Measurements from ENCODE around the gene NDUFB10. TPM values are rescaled to one million over a fixed set of nuclear protein-coding genes. Genes with fewer than 3 reads are reported as not detected.
A peak's percentile ranks its signal among the peaks of the same experiment; 100 is the strongest.

The NDUFB10 gene
- total RNA-seq: 142 TPM
- polyA plus RNA-seq (ENCODE audit: insufficient read depth in 1 of 8, insufficient read length in 8 of 8, low replicate concordance in 1 of 8): 100 to 1,000 TPM in 7 of 8 donors, 10 to 100 TPM in 1; 95.4 to 162 (median 128) TPM
- long read RNA-seq, donor 1, transcript NDUFB10-201 (4 exons, 705 nt): major isoform, 31 of 36 reads
- long read RNA-seq, donor 1, partial matches to known transcripts: 0 of 36 reads
- long read RNA-seq, donor 1, other reads (novel, unspliced or antisense): 0 of 36 reads
- long read RNA-seq, donor 2, transcript NDUFB10-201 (4 exons, 705 nt): major isoform, 10 of 12 reads
- long read RNA-seq, donor 2, partial matches to known transcripts: 0 of 12 reads
- long read RNA-seq, donor 2, other reads (novel, unspliced or antisense): 0 of 12 reads
- long read RNA-seq, donor 3, transcript NDUFB10-202 (3 exons, 830 nt): minor isoform, 8 of 8,413 reads
- long read RNA-seq, donor 3, transcript NDUFB10-201 (4 exons, 705 nt): major isoform, 74 of 8,413 reads
- long read RNA-seq, donor 3, partial matches to known transcripts: 5,621 of 8,413 reads
- long read RNA-seq, donor 3, other reads (novel, unspliced or antisense): 2,702 of 8,413 reads
- long read RNA-seq, donor 4, transcript NDUFB10-202 (3 exons, 830 nt): minor isoform, 5 of 4,972 reads
- long read RNA-seq, donor 4, transcript NDUFB10-201 (4 exons, 705 nt): major isoform, 58 of 4,972 reads
- long read RNA-seq, donor 4, partial matches to known transcripts: 4,677 of 4,972 reads
- long read RNA-seq, donor 4, other reads (novel, unspliced or antisense): 228 of 4,972 reads
- long read RNA-seq, donor 5, transcript NDUFB10-201 (4 exons, 705 nt): major isoform, 121 of 155 reads
- long read RNA-seq, donor 5, transcript NDUFB10-202 (3 exons, 830 nt): minor isoform, 19 of 155 reads
- long read RNA-seq, donor 5, transcript NDUFB10-203 (2 exons, 958 nt): minor isoform, 6 of 155 reads
- long read RNA-seq, donor 5, partial matches to known transcripts: 5 of 155 reads
- long read RNA-seq, donor 5, other reads (novel, unspliced or antisense): 0 of 155 reads
- long read RNA-seq, donor 6, transcript NDUFB10-203 (2 exons, 958 nt): minor isoform, 6 of 15,390 reads
- long read RNA-seq, donor 6, transcript NDUFB10-201 (4 exons, 705 nt): major isoform, 119 of 15,390 reads
- long read RNA-seq, donor 6, transcript NDUFB10-202 (3 exons, 830 nt): minor isoform, 10 of 15,390 reads
- long read RNA-seq, donor 6, partial matches to known transcripts: 14,718 of 15,390 reads
- long read RNA-seq, donor 6, other reads (novel, unspliced or antisense): 537 of 15,390 reads
- long read RNA-seq, donor 7, transcript NDUFB10-202 (3 exons, 830 nt): minor isoform, 11 of 8,445 reads
- long read RNA-seq, donor 7, transcript NDUFB10-201 (4 exons, 705 nt): major isoform, 98 of 8,445 reads
- long read RNA-seq, donor 7, transcript NDUFB10-203 (2 exons, 958 nt): minor isoform, 8 of 8,445 reads
- long read RNA-seq, donor 7, partial matches to known transcripts: 6,348 of 8,445 reads
- long read RNA-seq, donor 7, other reads (novel, unspliced or antisense): 1,977 of 8,445 reads
- long read RNA-seq, donor 8, transcript NDUFB10-201 (4 exons, 705 nt): major isoform, 42 of 10,430 reads
- long read RNA-seq, donor 8, partial matches to known transcripts: 8,451 of 10,430 reads
- long read RNA-seq, donor 8, other reads (novel, unspliced or antisense): 1,929 of 10,430 reads
- long read RNA-seq, donor 9, transcript NDUFB10-203 (2 exons, 958 nt): minor isoform, 6 of 91 reads
- long read RNA-seq, donor 9, transcript NDUFB10-202 (3 exons, 830 nt): minor isoform, 12 of 91 reads
- long read RNA-seq, donor 9, transcript NDUFB10-201 (4 exons, 705 nt): major isoform, 67 of 91 reads
- long read RNA-seq, donor 9, partial matches to known transcripts: 5 of 91 reads
- long read RNA-seq, donor 9, other reads (novel, unspliced or antisense): 0 of 91 reads
- long read RNA-seq, donor 10, transcript NDUFB10-201 (4 exons, 705 nt): major isoform, 83 of 12,098 reads
- long read RNA-seq, donor 10, transcript NDUFB10-202 (3 exons, 830 nt): minor isoform, 9 of 12,098 reads
- long read RNA-seq, donor 10, partial matches to known transcripts: 9,523 of 12,098 reads
- long read RNA-seq, donor 10, other reads (novel, unspliced or antisense): 2,479 of 12,098 reads
- long read RNA-seq, donor 11, transcript NDUFB10-201 (4 exons, 705 nt): major isoform, 68 of 7,487 reads
- long read RNA-seq, donor 11, transcript NDUFB10-202 (3 exons, 830 nt): minor isoform, 6 of 7,487 reads
- long read RNA-seq, donor 11, partial matches to known transcripts: 7,117 of 7,487 reads
- long read RNA-seq, donor 11, other reads (novel, unspliced or antisense): 291 of 7,487 reads

GRCh38 chr16:1959269-1960039 lies at the start of gene NDUFB10:
Gene NDUFB10, plus strand, starts transcription at chr16:1959538. Its CDS starts 87 bp downstream, at chr16:1959625.
- Histone ChIP-seq H3K4me3 (ENCODE audit: low read length) (peak within 1 kb of the TSS; percentile 79), H3K36me3 (ENCODE audit: control insufficient read depth, insufficient read depth, low read length) (peaks cover 27% of the 10 kb centered on the region), H3K27me3 (ENCODE audit: control insufficient read depth, insufficient read depth, low read length) (no peaks in the 10 kb centered on the region), H3K27ac (ENCODE audit: low read length) (peak within 1 kb of the TSS; percentile 59), H3K4me1 (ENCODE audit: control insufficient read depth, insufficient read depth, low read length) (peaks cover 39% of the 10 kb centered on the region), H3K9me3 (replicated peaks; ENCODE audit: control insufficient read depth, low read depth, low read length) (no peaks in the 10 kb centered on the region)
- under 1% methylated on average over 77 of the region's 79 CpGs for WGBS (ENCODE audit: insufficient coverage)
- DNase-seq: peak; percentile 94

GRCh38 chr16:1909561-1910231 lies 49.6 kb upstream of the NDUFB10 start:
- whole genome bisulfite sequencing (ENCODE audit: insufficient coverage): 54% methylated on average over 10 of the region's 18 CpGs
- peaks cover 58% of the 10 kb centered on the region for H3K27me3 ChIP-seq (ENCODE audit: control insufficient read depth, insufficient read depth, low read length)

GRCh38 chr16:1911467-1912214 lies 47.7 kb upstream of the NDUFB10 start:
- WGBS (ENCODE audit: insufficient coverage): 91% methylated on average over 59 of the region's 59 CpGs
- Histone ChIP-seq H3K9me3 (replicated peaks; ENCODE audit: control insufficient read depth, low read depth, low read length) (no peaks in the 10 kb centered on the region), H3K27ac (ENCODE audit: low read length) (no peak overlapping the region), H3K4me3 (ENCODE audit: low read length) (no peak overlapping the region), H3K36me3 (ENCODE audit: control insufficient read depth, insufficient read depth, low read length) (no peaks in the 10 kb centered on the region), H3K27me3 (ENCODE audit: control insufficient read depth, insufficient read depth, low read length) (peaks cover 63% of the 10 kb centered on the region), H3K4me1 (ENCODE audit: control insufficient read depth, insufficient read depth, low read length) (peaks cover 2% of the 10 kb centered on the region)
- DNase-seq: no peak

More at GRCh38 chr16:1909561-1910231, 49.6 kb upstream of the NDUFB10 start:
- Histone ChIP-seq H3K27ac (ENCODE audit: low read length) (no peak overlapping the region), H3K36me3 (ENCODE audit: control insufficient read depth, insufficient read depth, low read length) (no peaks in the 10 kb centered on the region), H3K4me1 (ENCODE audit: control insufficient read depth, insufficient read depth, low read length) (peaks cover 2% of the 10 kb centered on the region), H3K9me3 (replicated peaks; ENCODE audit: control insufficient read depth, low read depth, low read length) (no peaks in the 10 kb centered on the region), H3K4me3 (ENCODE audit: low read length) (no peak overlapping the region)
- no peak for DNase-seq

GRCh38 chr16:1912215-1912543 lies 47.2 kb upstream of the NDUFB10 start:
- H3K27ac ChIP-seq (ENCODE audit: low read length): no peak overlapping the region
- H3K36me3 ChIP-seq (ENCODE audit: control insufficient read depth, insufficient read depth, low read length): no peaks in the 10 kb centered on the region
- no peak for DNase-seq
- H3K9me3 ChIP-seq (replicated peaks; ENCODE audit: control insufficient read depth, low read depth, low read length): no peaks in the 10 kb centered on the region
- H3K27me3 ChIP-seq (ENCODE audit: control insufficient read depth, insufficient read depth, low read length): peaks cover 63% of the 10 kb centered on the region
- peaks cover 2% of the 10 kb centered on the region for H3K4me1 ChIP-seq (ENCODE audit: control insufficient read depth, insufficient read depth, low read length)
- no peak overlapping the region for H3K4me3 ChIP-seq (ENCODE audit: low read length)
- WGBS (ENCODE audit: insufficient coverage): 79% methylated on average over 16 of the region's 17 CpGs

GRCh38 chr16:1913327-1914083 lies 45.8 kb upstream of the NDUFB10 start:
- Histone ChIP-seq H3K27ac (ENCODE audit: low read length) (no peak overlapping the region), H3K36me3 (ENCODE audit: control insufficient read depth, insufficient read depth, low read length) (no peaks in the 10 kb centered on the region), H3K4me3 (ENCODE audit: low read length) (no peak overlapping the region), H3K27me3 (ENCODE audit: control insufficient read depth, insufficient read depth, low read length) (peaks cover 62% of the 10 kb centered on the region), H3K9me3 (replicated peaks; ENCODE audit: control insufficient read depth, low read depth, low read length) (no peaks in the 10 kb centered on the region), H3K4me1 (ENCODE audit: control insufficient read depth, insufficient read depth, low read length) (peaks cover 5% of the 10 kb centered on the region)
- DNase-seq: no peak
- WGBS (ENCODE audit: insufficient coverage): 37% methylated on average over 6 of the region's 21 CpGs

- Histone ChIP-seq H3K9me3 (replicated peaks; ENCODE audit: control insufficient read depth, low read depth, low read length) (no peaks in the 10 kb centered on the region), H3K27ac (ENCODE audit: low read length) (no peak overlapping the region), H3K36me3 (ENCODE audit: control insufficient read depth, insufficient read depth, low read length) (no peaks in the 10 kb centered on the region), H3K4me1 (ENCODE audit: control insufficient read depth, insufficient read depth, low read length) (peaks cover 8% of the 10 kb centered on the region), H3K27me3 (ENCODE audit: control insufficient read depth, insufficient read depth, low read length) (peaks cover 62% of the 10 kb centered on the region), H3K4me3 (ENCODE audit: low read length) (no peak overlapping the region)
- 25% methylated on average over 9 of the region's 15 CpGs for WGBS (ENCODE audit: insufficient coverage)
- DNase-seq: no peak
Measured at GRCh38 chr16:1914084-1914608, 45.2 kb upstream of the NDUFB10 start.

GRCh38 chr16:1914988-1915387 lies 44.4 kb upstream of the NDUFB10 start:
- Histone ChIP-seq H3K9me3 (replicated peaks; ENCODE audit: control insufficient read depth, low read depth, low read length) (no peaks in the 10 kb centered on the region), H3K4me3 (ENCODE audit: low read length) (no peak overlapping the region), H3K27ac (ENCODE audit: low read length) (no peak overlapping the region), H3K4me1 (ENCODE audit: control insufficient read depth, insufficient read depth, low read length) (peaks cover 11% of the 10 kb centered on the region), H3K27me3 (ENCODE audit: control insufficient read depth, insufficient read depth, low read length) (peaks cover 68% of the 10 kb centered on the region), H3K36me3 (ENCODE audit: control insufficient read depth, insufficient read depth, low read length) (no peaks in the 10 kb centered on the region)
- 24% methylated on average over 3 of the region's 8 CpGs for WGBS (ENCODE audit: insufficient coverage)
- no peak for DNase-seq

Measured in muscle of leg (tissue), 16 donors.